GM19324 (cell line): ENCODE measurements around the gene BOD1.

Experiments used
- ATAC-seq: cut with Tn5 transposase; IDR thresholded peaks from one replicate; pipeline ENCODE4 v1.9.1; 2021; ENCODE audit warnings: mild to moderate bottlenecking, moderate library complexity; ENCODE audit not compliant: unreplicated experiment, low FRiP score

Gene BOD1

DNA sequence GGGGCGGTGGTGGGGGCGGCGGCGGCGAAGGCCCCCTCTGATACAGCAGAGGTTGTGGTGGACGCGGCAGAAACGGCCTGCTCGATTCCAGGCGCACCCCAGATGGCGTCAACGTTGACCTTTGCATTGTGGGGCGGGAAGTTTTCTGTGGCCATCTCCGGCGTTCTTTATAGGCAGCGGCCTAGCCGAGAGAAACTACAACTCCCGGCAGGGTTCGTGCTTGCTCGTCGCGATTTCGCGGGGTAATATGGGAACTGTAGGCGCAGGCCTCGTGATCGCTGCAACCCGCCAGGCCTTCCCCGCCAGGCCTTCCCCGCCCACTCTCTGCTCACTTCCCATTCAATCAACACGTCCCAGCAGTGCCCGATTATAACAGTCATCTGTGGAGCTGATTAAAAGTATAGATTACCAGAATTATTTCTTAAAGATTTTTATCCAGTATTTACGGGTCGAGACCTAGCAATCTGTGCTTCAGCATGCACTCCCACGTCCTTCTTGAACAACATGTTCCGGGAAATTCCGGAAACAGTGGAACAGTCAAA, at the start of gene BOD1:
TSS of gene BOD1 (minus strand) at position 74 of the 542 bp plus-strand sequence. CDS start 214 bp downstream, outside the sequence.
- peak; percentile 92 for ATAC-seq

DNA sequence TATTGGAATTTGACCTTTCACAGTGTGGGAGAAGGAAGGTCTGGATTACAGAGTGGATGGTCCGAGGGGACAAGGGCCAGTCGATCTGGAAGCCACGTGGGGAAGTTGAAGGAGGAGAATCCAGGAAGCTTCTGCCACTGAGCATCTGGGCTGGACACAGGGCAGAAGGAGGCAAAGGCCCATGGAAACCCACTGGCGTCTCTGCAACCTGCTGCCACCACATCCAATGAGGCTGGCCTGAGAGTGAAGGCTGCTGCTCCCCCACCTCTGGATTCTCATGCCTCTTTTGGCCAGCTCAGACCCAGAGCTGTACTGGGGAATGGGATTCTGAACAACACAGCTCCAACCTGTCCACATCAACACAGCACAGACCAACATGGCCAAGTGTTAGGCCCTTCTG, 48.9 kb upstream of the BOD1 start:
- ATAC-seq: no peak

DNA sequence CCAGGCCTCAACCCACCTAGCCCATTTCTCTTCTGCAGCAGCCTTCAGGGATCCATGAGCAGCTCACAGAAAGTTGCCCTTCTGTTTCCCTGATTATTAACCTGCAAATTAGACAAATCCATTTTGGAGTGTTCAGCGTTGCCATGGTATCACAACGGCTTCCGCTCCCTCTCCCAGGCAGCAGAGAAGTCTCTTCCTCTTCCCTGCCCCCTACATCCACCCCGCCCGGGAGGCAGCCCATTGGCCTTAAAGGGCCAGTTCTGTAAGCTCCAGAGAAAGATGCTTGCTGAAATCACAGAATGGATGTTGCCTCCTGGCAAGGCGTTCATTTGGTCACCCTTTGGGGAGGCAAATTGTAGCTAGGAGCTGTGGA, 47.7 kb upstream of the BOD1 start:
- no peak for ATAC-seq

DNA sequence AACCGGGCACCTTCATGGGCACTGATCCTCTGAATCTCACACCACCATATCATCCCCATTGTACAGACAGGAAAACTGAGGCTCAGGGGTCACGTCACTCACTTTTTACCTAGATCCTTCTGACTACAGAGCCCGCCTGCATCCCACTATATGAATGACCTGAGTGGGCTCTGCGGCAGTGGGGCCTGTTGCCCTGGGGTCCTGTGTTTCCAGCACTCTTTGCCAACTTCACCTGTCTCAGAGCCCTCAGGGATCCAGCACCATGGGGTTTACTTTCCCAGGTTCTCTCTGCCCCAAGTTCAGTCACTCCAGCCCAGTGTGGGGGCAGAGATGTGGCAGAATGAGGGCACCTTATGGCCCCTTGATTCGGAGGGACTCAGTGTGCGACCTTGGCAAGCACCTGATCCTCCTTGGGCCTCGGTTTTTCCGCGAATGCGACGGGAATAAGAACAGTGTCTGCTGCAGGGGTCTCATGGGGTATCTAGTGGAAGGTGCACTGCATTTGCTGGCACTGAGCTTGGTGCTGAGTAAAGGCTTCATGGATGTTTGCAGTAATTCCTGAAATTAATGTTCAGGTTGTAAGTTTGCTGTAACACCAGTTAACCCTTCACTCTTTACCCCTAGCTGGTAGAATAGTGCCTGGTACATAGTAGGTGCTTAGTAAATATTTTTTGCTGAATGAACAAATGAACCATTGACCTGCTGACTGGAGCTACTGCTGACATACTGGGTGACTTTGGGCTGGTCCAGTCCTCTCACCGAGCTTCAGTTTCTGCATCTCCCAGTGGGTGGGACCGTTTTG, 47.1 kb upstream of the BOD1 start:
- no peak for ATAC-seq

DNA sequence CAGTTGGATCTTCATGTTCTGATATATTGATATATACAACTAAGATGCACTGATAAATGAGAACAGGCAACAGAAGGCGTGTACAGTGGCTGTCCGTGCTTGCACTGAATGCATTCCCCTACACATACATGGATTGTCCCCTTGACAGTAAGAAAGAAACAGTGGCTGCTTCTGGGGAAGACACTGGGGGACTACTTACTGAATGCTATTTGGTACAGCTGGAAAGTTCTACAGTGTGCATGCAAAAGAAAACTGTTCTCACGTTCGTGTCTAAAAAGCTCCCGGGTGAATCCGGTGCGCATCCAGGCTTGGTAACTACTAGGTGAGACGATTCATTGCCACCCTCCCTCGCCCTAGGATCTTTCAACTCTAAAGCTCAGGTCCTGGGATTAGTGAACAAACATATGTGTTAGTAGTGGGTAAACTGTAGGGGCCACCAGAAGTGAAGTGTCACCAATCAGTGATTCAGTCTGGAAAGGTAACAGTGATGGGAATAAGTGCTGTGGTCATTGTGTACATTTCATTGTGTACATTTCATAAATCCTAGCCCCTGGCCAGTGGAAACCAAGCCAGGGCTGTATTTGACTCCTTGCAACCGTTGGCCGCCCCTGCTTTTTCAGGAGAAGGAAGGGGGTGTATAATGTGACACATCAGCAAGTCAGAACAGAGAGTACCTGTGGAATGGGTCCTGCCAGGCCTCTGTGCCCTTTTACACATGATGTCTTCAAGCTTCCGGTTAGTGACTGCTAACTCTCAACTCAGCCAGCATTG, 46.3 kb upstream of the BOD1 start:
- no peak for ATAC-seq

DNA sequence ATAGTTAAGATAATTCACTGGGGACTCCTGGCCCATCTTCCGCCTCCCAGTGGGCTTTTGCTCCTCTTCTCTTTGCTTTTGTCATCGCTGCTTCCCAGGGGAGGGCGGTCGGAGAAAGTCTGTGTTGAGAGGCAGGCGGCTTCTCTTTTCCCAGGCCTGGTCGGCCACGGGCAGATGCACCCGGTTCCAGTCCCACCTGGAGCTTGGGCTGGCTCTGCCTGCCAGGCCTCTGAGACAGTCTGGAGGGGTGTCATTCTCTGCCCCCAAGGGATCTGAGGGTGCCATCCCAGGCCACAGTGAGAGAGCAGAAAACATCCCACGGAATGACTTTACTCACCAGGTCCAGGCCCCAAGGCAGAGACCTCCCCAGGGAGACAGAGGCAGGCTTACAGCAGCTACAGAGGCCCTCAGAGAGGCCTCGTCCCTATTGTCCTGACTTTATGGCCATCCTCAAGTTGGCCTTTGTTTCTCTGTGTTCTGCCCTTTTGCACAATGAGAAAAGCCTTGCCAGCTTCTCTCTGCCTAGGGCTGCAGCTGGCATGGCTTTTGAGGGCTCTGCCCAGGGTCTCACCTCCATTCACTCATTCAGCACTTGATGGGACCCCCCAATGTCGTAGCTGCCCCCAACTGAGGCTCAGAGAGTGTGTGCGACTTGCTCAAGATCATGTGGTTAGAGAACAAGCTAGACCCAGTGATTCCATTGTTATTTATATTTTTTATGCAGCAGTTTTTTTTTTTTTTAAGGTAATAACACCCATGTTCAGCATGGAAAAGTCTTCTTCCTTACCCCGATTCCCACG, 44.2 kb upstream of the BOD1 start:
- ATAC-seq: no peak

DNA sequence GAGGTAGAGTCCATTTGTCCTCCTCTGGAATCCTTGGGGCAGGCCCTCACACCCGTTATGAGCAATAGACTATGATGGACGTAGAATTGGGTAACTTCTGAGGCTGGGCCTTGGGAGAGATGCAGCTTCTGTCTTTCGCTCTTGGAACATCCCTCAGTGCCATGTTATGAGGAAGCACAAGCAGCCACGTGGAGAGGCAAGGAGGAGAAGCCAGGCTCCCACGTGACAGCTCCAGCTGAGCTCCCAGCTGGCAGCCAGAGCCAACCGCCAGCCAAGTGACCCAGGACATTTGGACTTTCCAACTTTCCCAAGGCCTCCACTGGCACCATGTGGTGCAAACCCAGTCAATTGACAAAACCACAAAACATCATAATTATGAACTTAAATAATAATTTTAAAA, 43.0 kb upstream of the BOD1 start:
- ATAC-seq: no peak

DNA sequence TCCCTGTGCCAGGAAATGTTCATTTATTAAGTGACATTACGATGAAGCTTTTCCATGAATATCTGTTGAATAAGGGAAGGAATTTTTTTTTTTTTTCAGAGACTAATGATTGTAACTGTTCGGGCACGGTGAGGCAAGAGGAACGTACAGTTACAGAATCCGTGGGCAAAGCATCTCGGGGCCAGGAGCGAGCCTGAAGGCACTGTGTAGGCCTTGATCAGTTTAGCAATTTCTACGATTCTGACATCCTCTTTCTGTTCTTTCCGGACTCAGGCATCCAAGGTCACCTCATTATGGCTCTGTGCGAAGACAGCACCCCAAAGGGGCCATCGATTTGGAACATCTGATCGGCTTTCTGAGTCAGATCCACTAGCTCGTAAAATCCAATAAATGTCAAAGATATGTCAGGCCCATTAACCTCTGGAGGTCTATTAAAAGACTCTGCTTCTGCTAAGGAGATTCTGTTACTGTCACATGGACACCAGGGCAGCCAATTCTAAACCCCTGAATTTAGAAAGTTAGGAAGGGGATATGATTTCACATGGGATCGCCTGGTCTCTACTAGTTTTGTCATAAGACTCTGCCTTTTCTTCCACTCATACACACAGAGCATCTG, 41.4 kb upstream of the BOD1 start:
- no peak for ATAC-seq

DNA sequence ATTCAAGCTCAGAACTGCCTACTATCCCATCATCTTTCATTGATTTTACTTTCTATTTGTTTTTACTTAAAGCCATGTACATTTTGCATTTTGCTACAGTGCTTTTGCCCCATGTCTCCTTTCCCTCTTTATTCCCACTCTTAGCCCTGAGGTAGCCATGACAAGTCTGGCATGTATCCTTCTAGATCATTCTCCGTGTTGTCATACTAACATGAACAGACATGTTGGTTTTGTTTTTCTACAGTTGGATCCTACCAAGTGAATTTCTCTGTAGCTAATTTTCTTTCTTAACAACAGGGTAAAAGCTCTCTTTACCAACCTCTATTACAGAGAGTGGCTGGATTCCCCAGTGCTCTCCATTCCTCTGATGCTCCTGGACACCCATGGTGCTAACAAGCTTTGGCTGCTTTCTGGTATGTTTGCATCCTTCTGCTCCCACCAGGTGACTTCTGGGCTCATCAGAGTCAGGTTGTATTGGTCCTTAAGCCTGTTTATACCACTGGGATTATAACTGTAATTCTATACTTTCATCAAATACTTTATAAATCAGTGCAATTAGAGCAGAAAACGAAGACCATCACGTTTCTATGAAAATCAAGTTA, 38.8 kb upstream of the BOD1 start:
- ATAC-seq: no peak

DNA sequence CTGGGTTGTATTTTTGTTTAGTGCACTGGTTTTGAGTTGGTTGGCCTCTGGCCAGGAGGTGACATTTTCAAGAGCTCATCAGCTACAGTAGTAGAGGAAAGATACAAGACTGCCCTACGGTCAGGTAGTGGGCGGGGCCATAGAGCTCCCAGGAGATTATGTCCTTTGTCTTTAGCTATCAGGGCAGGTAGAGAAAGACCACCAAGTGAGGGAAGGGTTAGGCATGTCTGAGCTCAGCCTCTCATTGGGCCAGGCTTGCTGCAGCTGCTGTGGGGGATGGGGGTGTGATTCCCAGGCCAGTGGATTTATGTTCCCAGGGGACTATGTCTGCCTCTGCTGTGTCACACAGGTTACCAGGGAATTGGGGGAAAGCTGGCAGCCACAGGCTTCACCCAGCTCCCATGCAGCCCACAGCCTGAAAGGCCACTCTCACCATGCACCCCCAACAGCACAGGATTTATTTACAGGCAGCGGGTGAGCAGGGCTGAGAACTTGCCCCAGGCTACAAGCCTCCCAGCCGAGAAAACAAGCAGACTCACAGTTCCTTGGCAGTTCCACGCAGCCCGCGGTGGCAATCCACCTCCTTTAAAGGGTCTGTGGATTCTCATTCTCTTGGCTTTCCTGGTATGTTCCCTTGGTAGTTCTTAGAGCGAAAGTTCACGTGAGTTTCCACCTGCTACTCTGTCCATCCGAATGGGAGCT, 37.5 kb upstream of the BOD1 start:
- no peak for ATAC-seq

DNA sequence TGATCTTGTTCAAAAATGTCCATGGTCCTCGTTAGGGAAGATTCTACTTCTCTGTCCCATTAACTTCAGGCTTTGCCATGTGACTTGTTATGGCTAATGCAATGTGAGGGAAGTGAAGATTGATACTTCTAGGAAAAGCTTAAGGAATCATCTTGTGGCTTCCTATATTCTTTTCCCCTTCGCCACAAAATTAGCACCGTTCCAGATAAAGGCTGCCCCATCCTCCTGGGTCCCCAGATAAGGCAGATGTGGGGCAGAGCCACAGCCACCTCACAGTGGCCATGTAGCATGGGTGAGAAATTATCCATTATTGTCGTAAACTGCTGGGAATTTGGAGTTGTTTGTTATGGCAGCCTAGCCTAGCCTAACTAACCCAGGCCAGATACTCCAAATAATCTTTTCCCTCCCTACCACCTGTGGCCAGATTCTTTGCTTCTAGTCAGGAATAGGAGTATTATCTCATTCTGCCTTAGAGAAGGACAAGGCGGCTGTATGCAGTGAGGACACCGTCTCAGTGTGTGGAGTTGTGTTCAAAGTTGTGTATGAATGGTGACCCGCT, 31.9 kb upstream of the BOD1 start:
- no peak for ATAC-seq

DNA sequence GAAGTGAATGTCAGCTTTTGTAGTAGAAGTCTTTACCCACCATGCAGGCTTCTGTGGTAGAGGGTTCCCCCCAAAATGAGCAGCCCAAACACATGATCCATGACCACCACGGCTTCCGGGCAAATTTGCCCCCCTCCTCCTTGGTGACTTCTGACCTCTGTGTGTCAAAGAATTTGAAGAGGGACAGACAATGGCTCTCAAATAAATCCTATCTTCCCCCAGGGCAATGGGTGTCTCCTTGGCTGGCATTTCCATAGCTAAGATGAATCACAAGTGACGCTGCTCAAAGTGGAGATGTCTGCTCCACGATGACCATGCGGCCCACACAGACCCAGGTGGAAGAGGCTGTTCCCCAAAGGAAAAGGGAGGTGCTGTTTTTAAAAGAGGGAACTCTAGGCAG, 30.2 kb upstream of the BOD1 start:
- no peak for ATAC-seq

DNA sequence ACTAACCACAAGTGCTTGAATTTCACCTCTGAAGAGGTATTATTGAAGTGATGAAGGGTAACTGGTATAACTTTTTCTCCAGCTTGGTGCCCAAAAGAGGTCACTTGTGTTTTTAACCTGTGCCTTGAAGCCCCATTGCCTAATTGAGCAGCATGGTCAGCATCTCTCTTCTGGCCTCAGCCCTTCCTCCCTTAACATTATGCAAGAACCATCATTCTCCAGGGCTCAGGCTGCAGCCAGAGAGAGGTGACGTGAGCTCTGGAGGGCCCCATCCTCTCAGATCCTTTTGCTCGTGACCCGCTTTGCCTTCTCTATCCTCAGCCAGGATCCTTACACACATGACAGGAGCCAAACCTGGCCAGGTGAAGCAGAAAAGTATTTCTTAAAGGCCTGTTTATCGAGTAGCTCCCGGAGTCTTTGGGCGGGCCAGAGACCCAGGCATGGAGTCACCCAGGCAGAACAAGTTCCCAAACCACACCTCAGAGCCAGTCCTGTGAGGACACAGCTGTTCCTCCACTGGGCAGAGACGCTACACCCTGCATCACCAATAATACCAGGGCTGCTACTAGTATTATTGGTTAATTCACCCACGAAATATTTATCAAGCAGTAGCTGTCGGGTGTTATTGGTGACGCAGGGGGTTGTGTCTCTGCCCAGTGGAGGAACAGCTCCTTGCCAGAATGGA, 29.6 kb upstream of the BOD1 start:
- no peak for ATAC-seq

DNA sequence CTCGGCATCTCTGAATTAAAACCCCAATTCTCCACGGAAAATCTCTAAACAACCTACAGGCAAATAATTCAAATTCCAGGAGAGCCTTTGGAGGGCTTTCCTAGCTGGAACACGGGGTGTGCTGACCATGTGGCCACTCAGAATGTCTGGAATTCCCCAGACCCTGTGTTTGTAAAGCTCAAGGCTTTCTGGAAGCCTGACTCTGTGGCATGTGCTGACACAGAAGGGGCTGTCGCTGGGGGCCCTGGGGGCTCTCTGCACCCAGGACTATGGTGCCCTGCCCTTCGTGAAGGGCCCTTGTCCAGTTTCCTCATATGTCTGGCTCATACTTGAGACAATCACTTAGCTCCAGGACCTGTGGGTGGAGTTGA, 29.0 kb upstream of the BOD1 start:
- ATAC-seq: no peak

DNA sequence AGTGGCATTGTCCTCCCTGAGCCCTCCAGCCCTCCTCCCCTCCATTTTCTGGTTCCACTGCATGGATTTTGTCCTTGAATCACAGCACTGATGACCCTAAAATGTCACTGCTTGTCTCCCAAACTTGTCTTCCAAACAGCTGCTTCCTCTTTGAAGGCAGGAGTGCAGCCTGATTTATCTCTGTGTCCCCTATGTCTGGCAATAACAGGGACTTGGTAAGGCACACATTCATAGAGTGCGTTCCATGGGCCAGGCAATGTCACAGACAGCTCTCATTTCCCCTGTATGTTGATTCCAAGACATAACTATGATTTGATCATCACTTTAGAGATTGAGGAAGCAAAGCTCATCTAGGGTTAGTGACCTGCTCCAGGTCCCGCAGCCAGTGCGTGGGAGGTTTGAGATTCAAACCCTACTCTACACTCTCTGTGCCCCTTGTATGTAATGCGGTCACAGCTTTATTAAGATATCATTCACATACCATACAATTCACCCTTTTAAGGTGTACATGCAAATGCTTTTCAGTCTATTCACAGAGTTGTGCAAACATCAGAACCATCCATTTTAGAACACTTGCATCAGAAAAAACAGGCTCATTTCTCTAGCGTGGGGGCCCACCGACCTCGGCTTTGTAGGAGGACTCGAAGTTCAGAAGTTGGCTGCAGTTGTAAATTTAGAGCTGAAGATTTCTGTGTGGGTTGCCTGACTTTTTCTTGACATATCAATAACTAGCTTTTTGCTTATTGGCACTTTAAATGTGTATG, 28.4 kb upstream of the BOD1 start:
- no peak for ATAC-seq

DNA sequence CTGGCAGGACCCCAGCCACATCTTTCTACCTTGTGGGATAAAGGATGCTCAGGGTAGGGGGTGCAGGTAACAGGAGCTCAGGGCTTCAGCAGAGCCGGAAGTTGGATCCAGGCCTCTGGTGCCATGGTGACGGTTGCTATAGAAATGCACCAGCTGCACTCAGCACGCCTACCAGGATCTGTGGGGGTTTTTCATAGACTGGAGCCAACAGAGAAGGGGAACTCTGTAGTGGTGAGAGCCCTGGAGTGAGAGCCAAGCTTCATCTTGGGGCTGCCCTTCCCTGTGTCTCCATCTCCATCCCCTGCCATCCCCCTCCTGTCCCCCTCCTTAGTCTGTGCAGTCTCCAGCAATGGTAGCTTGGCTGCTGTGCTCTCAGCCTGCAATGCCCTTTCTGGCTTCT, 27.5 kb upstream of the BOD1 start:
- peak; percentile 57 for ATAC-seq

DNA sequence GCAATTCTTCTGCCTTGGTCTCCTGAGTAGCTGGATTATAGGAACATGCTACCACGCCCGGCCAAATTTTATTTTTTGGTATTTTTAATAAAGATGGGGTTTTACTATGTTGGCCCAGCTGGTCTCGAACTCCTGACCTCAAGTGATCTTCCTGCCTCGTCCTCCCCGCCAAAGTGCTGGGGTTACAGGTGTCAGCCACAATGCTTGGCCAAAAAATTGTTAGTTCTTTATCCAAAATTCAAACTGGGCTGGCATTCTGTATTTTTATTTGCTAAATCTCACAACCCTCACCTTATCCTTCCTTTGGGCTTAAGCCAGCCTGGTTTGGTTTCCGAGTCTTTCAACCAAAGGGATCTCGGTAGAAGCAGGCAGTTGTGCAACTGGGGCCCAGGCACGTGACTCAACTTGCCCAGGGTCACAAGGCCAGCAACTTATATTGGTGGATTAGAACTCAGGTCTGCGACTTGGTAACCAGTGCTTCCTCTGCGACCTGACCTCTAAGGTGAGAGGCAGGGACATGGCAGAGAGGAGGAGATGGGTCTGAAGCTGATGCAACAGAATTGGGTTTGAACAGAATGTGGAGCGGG, 26.5 kb upstream of the BOD1 start:
- ATAC-seq: no peak
